Mucosa of gallbladder (tissue), 1 donor: ENCODE results near the gene CHST8. TPM values are rescaled to one million over a fixed set of nuclear protein-coding genes. Genes with fewer than 3 reads are reported as not detected.

Experiments used
- DNase-seq: peaks from one replicate; pipeline ENCODE4 v3.0.0-alpha.2; 2020; ENCODE audit warnings: low spot score
- total RNA-seq: library from RNA; stranded (reverse); gene quantifications from one replicate; pipeline ENCODE4 v1.2.1, GENCODE V29; 2021
- donor health status: DM: no; HTN: no; CAD: no.

Gene CHST8
- total RNA-seq, 1 donor from 2014 or later, result 9.9 TPM

DNA sequence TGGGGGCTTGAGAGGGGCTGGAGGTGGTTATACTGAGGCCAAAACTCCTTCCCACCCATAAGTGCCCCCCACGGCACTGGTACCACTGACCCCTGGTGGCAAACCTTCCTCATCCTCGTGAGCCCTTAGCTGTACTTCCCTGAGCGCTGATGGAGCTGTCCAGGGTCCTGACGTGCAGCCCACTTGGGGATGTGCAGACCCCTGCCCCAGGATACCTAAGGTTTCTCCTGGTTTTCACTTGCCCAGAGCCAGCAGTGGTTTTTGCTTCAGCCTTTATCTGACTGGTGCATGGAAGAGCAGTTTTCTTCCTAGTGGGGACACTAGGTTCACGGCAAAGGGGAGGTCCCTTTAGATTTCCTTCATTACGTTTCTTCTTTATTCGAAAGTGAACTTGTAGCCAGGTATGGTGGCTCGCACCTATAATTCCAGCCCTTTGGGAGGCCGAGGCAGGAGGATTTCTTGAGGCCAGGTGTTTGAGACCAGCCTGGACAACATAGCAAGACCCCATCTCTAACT is 146.2 kb downstream of the CHST8 start:
- no peak for DNase-seq

- DNase-seq, result no peak
Measured at GRCh38 chr19:33769208-33769607, 147.5 kb downstream of the CHST8 start.

- DNase-seq, result no peak
Measured at GRCh38 chr19:33770107-33770506, 148.4 kb downstream of the CHST8 start.

DNA sequence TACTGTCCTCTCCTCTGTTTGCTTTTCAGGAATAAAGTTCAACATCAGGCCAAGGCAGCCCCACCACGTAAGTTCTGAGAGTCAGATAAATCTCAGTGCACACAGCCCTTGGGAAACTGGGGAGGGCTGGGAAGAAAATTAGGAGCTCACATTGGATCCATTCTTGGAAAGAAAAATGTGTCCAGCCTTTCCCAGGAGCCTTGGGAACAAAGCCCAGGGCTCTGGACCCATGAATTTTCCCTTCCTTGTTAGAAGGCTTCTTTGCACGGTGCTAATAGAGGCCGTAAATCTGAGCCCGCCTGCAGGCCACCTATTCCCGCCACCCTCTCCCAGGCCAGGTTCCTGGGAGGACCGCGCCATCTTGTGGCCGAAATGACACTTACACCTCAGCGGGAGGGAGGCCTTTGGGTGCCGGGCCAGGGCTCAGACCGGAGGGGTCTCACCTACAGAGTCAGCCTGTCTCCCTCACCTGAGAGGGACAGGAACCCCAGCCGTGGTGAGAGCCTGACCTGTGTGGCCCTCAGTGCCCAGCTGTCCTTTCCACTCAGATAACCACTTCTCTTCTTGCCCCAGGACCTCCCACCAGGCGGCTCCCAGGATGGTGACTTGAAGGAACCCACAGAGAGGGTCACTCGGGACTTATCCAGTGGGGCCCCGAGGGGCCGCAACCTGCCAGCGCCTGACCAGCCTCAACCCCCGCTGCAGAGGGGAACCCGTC is 149.8 kb downstream of the CHST8 start:
- peak; percentile 67 for DNase-seq

GRCh38 chr19:33772102-33772857 is 150.5 kb downstream of the CHST8 start:
- no peak for DNase-seq

DNA sequence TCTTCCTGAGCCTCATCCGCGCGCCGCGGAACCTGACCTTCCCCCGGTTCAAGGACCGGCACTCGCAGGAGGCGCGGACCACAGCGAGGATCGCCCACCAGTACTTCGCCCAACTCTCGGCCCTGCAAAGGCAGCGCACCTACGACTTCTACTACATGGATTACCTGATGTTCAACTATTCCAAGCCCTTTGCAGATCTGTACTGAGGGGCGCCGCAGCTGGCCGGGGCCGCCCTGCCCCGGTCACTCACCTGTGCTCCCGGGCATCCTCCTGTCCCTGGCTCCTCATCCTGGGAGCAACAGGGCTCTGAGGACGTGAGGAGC is 151.1 kb downstream of the CHST8 start:
- no peak for DNase-seq

GRCh38 chr19:33773704-33774624 is 152.2 kb downstream of the CHST8 start:
- DNase-seq, result no peak

GRCh38 chr19:33774751-33775150 is 153.0 kb downstream of the CHST8 start:
- DNase-seq, result no peak

- DNase-seq, result no peak
Measured at GRCh38 chr19:33775731-33776487, 154.2 kb downstream of the CHST8 start.

- DNase-seq, result no peak
Measured at GRCh38 chr19:33777351-33777750, 155.6 kb downstream of the CHST8 start.

DNA sequence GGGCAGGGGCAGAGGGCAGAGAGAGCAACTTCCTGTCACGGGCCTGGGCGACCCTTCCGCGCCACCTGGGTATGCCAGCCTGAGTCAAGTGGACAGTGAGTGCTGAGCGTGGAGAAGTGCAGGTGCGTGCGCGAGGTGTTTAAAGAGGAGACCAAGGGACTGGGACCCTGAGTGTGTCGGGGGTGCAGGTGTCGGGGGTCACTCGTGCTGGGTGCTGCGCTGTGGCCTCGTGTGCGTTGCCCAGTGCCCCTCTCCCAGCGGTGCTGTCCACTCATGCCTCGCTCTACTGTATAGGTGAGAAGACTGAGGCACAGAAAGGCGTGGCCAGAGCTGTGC is 156.0 kb downstream of the CHST8 start:
- DNase-seq, result no peak

GRCh38 chr19:33778089-33778791 is 156.5 kb downstream of the CHST8 start:
- DNase-seq, result peak; percentile 82

DNA sequence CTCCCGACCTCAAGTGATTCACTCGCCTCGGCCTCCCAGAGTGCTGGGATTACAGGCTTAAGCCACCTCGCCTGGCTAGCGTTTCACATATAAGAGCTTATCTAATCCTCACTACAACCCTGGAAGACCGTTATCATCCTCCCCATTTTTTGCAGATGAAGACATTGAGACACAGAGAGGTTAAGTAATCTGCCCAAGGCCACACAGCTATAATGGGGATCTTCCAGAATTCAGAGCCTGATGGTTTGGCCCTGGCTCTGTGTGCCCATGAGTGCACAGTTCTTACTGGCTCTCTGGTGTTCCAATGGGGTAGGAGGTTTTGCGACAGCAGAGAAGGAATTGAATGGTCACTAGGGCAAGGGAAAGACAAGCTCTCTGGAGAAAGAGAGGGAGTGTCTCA is 158.1 kb downstream of the CHST8 start:
- no peak for DNase-seq

- DNase-seq, result no peak
Measured at GRCh38 chr19:33780251-33780650, 158.5 kb downstream of the CHST8 start.

- no peak for DNase-seq
Measured at GRCh38 chr19:33780746-33781145, 159.0 kb downstream of the CHST8 start.

DNA sequence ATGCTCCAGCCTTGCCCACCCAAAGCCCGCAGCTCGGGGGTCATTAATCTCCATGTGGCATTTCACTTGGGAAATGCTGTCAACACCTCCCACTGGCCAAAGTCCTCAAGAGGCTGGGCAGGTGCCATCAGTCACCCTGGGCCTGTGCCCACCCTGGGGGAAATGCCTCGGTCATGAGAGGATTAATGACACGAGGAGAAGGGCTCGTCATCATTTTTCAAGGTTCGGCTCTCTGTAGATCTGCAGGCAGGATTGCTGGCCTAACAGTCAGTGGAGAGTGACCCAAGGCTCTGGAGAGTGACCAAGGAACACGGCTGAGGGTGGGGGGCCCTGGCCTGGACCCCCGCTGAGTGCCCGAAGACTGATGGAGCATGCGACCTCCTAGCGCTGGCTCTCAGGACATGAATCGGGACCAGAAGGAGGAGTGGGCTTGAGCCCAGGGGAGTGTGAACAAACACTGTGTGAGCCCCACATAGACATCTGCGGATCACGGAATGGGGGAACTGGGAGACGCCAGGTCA is 159.7 kb downstream of the CHST8 start:
- DNase-seq, result no peak

DNA sequence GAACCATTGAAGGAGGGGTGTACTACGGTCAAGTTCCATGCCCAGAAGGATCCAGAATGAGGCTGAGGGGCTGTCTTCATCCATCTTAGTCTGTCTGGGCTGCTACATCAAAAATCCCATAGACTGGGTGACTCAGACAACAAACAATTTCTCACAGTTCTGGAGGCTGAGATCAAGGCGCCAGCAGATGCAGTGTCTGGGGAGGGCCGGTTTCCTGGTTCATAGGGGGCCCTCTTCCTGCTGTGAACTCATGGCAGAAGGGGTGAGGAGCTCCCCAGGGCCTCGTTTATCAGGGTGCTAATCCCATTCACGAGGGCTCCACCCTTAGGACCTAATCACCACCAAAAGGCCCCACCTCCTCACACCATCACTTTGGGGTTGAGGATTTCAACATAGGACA is 160.2 kb downstream of the CHST8 start:
- no peak for DNase-seq

DNA sequence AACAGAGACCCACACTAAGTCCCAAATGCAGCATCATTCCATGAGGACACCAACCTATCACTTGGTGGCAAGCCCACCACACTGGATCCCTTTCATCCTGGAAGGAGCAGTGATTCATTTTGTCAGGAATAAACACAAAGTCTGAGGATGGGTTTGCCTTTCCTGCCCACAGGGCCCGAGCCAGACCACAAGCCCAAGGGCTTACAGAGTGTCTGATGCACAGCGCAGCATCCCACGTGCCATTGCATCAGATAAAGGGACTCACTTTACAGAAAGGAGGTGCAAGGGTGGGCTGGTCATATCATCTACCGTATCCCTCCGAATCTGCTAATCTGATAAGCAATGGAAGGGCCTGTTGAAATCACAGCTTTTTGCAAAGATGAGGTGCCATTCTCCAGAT is 162.7 kb downstream of the CHST8 start:
- no peak for DNase-seq

GRCh38 chr19:33785795-33786194 is 164.0 kb downstream of the CHST8 start:
- no peak for DNase-seq

- no peak for DNase-seq
Measured at GRCh38 chr19:33788676-33789075, 166.9 kb downstream of the CHST8 start.

DNA sequence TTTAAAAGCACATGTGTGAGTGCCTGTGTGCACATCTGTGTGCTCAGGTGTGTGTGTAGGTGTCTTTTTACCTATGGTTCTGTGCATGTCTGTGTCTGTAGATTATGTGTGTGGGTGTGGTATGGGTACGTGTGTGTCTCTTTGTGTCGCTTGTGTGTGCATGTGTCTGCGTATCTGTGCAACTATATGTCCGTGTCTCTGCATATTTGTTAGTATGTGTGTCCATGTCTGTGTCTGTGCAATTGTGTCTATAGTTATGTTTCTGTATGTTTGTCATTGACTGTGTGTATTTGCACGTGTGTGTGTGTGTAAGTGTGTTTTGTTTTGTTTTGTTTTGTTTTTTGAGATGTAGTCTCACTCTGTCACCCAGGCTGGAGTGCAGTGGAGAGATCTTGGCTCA is 167.6 kb downstream of the CHST8 start:
- DNase-seq, result no peak
